Adrenal gland (tissue), 12 donors: ENCODE data around the gene TEK. TPM values are rescaled to one million over a fixed set of nuclear protein-coding genes. Genes with fewer than 3 reads are reported as not detected.

Experiments used
- DNase-seq, 7 donors: peaks; one replicate each; pipeline ENCODE4 v3.0.0-alpha.2; 2019 to 2020
- H3K27ac ChIP-seq, 5 donors: fragments of 200-600 bp; sonication (generic) in 4 of 5; 1 replicate in 3 of 5; 2 replicates in 2 of 5; pipeline versions ENCODE4 v1.5.1 to v1.8.0; 2016 to 2020; ENCODE audit warnings: mild to moderate bottlenecking in 1 of 5
- H3K27me3 ChIP-seq: fragments of 200-600 bp; 2 replicates; pipeline ENCODE4 v1.8.0; 2021
- H3K36me3 ChIP-seq, 2 donors: fragments of 200-600 bp; replicated peaks in 1 of 2; 1 replicate in 1 of 2; 2 replicates in 1 of 2; pipeline versions ENCODE4 v1.5.1 to v1.8.0; 2018 to 2022
- H3K4me1 ChIP-seq, 2 donors: fragments of 200-600 bp; replicated peaks in 1 of 2; 1 replicate in 1 of 2; 2 replicates in 1 of 2; pipeline versions ENCODE4 v1.5.1 to v1.8.0; 2018 to 2021
- H3K4me3 ChIP-seq, 4 donors: fragments of 200-600 bp; sonication (generic) in 3 of 4; one replicate each; pipeline ENCODE4 v1.5.1; 2016 to 2018
- H3K9me3 ChIP-seq, 3 donors: fragments of 200-600 bp; sonication (generic) in 1 of 3; replicated peaks in 1 of 3; 1 replicate in 2 of 3; 2 replicates in 1 of 3; pipeline versions ENCODE4 v1.5.1 to v1.8.0; 2016 to 2021
- CTCF ChIP-seq, 6 experiments: fragments of 450-650 bp in 4 of 6; fragments of 200-600 bp in 2 of 6; sonication (generic) in 1 of 6; IDR thresholded peaks; 1 replicate in 5 of 6; 2 replicates in 1 of 6; pipeline versions ENCODE4 v1.5.1 to v1.8.0; 2016 to 2021; ENCODE audit warnings: antibody characterized with exemption in 6 of 6, mild to moderate bottlenecking in 2 of 6, moderate library complexity in 1 of 6
- POLR2A ChIP-seq, 2 donors: fragments of 450-650 bp; IDR thresholded peaks; one replicate each; pipeline ENCODE4 v1.6.1; 2017; ENCODE audit warnings: antibody characterized with exemption in 2 of 2, mild to moderate bottlenecking in 2 of 2, moderate library complexity in 1 of 2
- WGBS, 4 donors: extraction: QIAGEN DNeasy Blood & Tissue Kit in 2 of 4; methylation state at CpG; one replicate each; pipeline versions ENCODE4 v1.1.5 to v1.1.7; 2013 to 2017; 5-methylcytosine and 5-hydroxymethylcytosine counted together
- intact Hi-C, 2 donors: fragments of 100-400 bp; cut with DNase I; formaldehyde crosslinking; loops; one replicate each; pipeline versions ENCODE4 v1.14.1 to v1.15.0; 2022 to 2023
- polyA plus RNA-seq, 3 donors: library from polyadenylated mRNA; stranded (reverse); fragments of 200-250 nt in 2 of 3; fragments of 350-450 nt in 1 of 3; fragmentation: Illumina TruSeq in 1 of 3; extraction: RNeasy Lipid Tissue Mini Kit (QIAGEN cat#74804) in 1 of 3; gene quantifications; one replicate each; pipeline ENCODE4 v1.2.3, GENCODE V29; 2013 to 2014
- total RNA-seq, 9 donors: library from RNA; depleted of rRNA in 4 of 9; stranded (reverse); fragments of >200 nt in 4 of 9; fragments of 120-200 nt in 1 of 9; fragmentation: NEBNext Ultra II Directional in 1 of 9; extraction: Animal tissue kit (Norgen Biotek cat#: 25700) in 1 of 9; gene quantifications; one replicate each; pipeline versions ENCODE4 v1.1.0 to v1.2.4, GENCODE V29; 2013 to 2023
- donor health status: healthy with polysubstance abuse.
- donor health status: Bipolar disorder and iron deficiency.
- donor health status: DM: yes; HTN: yes; CAD: no.
- donor health status: DM: no; HTN: no; CAD: no.
- donor health status: DM: no; HTN: no; CAD: no.
- donor health status: DM: yes; HTN: yes; CAD: no.

The TEK gene
- total and polyA plus RNA-seq, 12 donors, result 2.7 to 27.9 (median 19.3) TPM

- TF ChIP-seq CTCF (IDR thresholded peaks at IDR 0.05), result no peak
- TF ChIP-seq POLR2A (IDR thresholded peaks at IDR 0.05), result no peak
- H3K4me1 ChIP-seq, result peaks cover 0 to 5% of the 10 kb centered on the region in 2 donors
- H3K27me3 ChIP-seq, result no peaks in the 10 kb centered on the region
- WGBS, 4 donors, result 58 to 70% (median 69%) methylated on average over 2 of the region's 2 CpGs
- intact Hi-C loops, result no loop called here
- no peak for DNase-seq
- peak overlapping the region in 1 of 5 donors; percentile 55 for H3K27ac ChIP-seq
- H3K4me3 ChIP-seq, result no peak overlapping the region
- H3K36me3 ChIP-seq, result no peaks in the 10 kb centered on the region
- H3K9me3 ChIP-seq, result no peaks in the 10 kb centered on the region
These were observed 3.2 kb downstream of the TEK start for GRCh38 chr9:27112235-27112634.

DNA sequence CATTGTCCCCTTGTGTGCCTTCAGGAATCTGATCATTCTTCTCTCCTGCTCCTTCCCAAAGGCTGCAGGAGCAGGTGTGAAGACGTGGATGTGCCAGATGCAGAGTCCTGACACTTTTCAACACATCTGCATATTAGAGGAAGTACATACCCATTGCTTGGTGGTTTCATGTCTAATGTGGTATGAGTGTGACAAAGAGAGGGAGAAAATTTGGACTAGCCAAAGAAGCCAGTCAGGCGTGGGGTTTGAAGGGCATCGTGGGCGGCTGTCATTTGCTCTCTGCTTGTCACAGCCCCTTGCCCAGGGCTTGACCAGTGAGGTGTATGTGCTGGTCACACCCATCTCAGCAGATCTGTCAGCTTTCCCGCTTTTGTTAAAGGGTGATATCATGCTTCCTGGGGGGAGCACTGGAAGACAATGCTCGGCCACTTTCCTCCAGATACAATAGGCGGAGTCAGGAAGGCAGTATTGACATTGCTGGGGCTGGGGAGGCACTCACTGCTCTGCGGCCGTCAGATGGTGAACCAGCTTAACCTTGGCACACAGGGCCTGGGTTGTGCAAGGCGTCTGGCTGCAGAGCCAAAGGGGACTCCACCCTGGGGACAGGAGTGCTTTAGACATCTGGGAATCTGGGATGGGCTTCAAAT is 8.6 kb downstream of the TEK start:
- peak overlapping the region in 1 of 5 donors; percentile 69 for H3K27ac ChIP-seq
- no peaks in the 10 kb centered on the region for H3K36me3 ChIP-seq
- TF ChIP-seq POLR2A (IDR thresholded peaks at IDR 0.05) (no peak), CTCF (IDR thresholded peaks at IDR 0.05) (no peak)
- peak; percentile 26 to 71 (median 48) for DNase-seq
- no peaks in the 10 kb centered on the region for H3K9me3 ChIP-seq
- no peaks in the 10 kb centered on the region for H3K4me1 ChIP-seq
- peaks cover 7% of the 10 kb centered on the region for H3K27me3 ChIP-seq
- intact Hi-C loops, result no loop called here
- no peak overlapping the region for H3K4me3 ChIP-seq
- WGBS, 4 donors, result 42 to 60% (median 55%) methylated on average over 9 to 10 of the region's 10 CpGs

DNA sequence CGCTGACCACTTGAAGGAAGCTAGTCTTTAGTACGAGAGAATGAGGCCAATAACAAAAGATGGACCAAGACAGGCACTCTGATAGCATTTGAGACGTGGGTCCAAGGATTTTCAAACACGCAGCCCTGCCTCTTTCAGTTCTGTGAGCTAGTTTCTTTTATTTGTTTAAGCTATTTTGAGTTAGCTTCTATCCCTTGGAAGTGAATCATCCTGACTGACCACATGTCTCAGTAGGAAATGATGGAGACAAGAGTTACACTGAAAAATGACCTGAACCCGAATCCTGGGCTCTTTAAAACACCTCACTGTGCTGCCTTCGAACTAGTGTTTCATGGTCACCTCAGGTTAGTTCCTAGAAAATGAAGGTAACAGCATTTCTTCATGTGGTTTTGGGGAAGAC is 9.9 kb downstream of the TEK start:
- Histone ChIP-seq H3K27ac (no peak overlapping the region), H3K36me3 (no peaks in the 10 kb centered on the region), H3K4me1 (no peaks in the 10 kb centered on the region), H3K9me3 (no peaks in the 10 kb centered on the region), H3K27me3 (peaks cover 7% of the 10 kb centered on the region), H3K4me3 (no peak overlapping the region)
- intact Hi-C loops, result no loop called here
- TF ChIP-seq CTCF (IDR thresholded peaks at IDR 0.05), result no peak
- no peak for TF ChIP-seq POLR2A (IDR thresholded peaks at IDR 0.05)
- no peak for DNase-seq
- 71 to 79% (median 74%) methylated on average over 6 of the region's 6 CpGs for WGBS, 4 donors

- DNase-seq, result no peak
- Histone ChIP-seq H3K9me3 (no peaks in the 10 kb centered on the region), H3K36me3 (no peaks in the 10 kb centered on the region), H3K4me1 (peaks cover 6 to 7% of the 10 kb centered on the region in 2 donors), H3K27ac (no peak overlapping the region), H3K4me3 (no peak overlapping the region), H3K27me3 (peaks cover 7% of the 10 kb centered on the region)
- WGBS, 4 donors, result 66 to 94% (median 83%) methylated on average over 3 of the region's 3 CpGs
- TF ChIP-seq CTCF (IDR thresholded peaks at IDR 0.05), result no peak
- no peak for TF ChIP-seq POLR2A (IDR thresholded peaks at IDR 0.05)
- intact Hi-C loops, result no loop called here
These were observed 15.1 kb downstream of the TEK start for GRCh38 chr9:27124151-27124550.
